Measurements from ENCODE around the gene TEX11.
"Not testable (repeated sequence)": the region's sequence is repeated elsewhere in the genome, so short reads cannot be mapped to it uniquely, and the experiment has no call there.

Gene TEX11

DNA sequence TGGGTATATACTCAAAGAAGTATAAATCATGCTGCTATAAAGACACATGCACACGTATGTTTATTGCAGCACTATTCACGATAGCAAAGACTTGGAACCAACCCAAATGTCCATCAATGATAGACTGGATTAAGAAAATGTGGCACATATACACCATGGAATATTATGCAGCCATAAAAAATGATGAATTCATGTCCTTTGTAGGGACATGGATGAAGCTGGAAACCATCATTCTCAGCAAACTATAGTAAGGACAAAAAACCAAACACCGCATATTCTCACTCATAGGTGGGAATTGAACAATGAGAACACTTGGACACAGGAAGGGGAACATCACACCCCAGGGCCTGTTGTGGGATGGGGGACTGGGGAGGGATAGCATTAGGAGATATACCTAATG, 260.6 kb downstream of the TEX11 start:
- H2BK5ac ChIP-seq (ENCODE audit: low read depth, low read length, poor library complexity), result not testable (repeated sequence)

DNA sequence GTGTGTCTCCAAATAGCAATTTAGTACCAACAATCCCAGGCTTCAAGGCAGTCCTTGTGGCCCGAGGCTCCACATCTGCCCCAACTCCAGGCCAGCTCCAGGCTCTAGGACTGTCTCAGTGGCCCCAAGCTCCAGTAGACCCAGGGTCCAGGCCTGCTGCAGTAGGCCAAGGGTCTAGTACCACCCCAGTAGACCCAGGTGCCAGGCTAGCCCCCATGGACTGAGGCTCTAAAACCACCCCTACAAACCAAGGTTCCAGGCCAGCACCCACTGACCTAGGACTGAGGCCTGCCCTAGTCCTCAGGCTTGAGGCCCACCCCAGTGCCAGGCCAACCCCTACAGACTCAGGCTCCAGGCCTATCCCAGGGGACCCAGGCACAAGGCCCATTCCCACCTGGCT, 272.3 kb downstream of the TEX11 start:
- no peak overlapping the region for H2BK120ac ChIP-seq (ENCODE audit: insufficient read depth, low read length, poor library complexity)
- H3K79me1 ChIP-seq (ENCODE audit: low read length), result no peaks in the 10 kb centered on the region

More for the DNA sequence above, 260.6 kb downstream of the TEX11 start:
- H3K18ac ChIP-seq (ENCODE audit: low read length); H3K23ac ChIP-seq (ENCODE audit: low read length); H3K9ac ChIP-seq (ENCODE audit: low read length); H3K4me1 ChIP-seq (ENCODE audit: control insufficient read depth in 1 of 2, insufficient read depth in 2 of 2, low read length in 2 of 2); H4K12ac ChIP-seq (ENCODE audit: low read depth, low read length); H3K14ac ChIP-seq (ENCODE audit: low read length); DNase-seq; H3K79me1 ChIP-seq (ENCODE audit: low read length); H3K4me3 ChIP-seq (ENCODE audit: low read depth, low read length); H3K27me3 ChIP-seq (ENCODE audit: insufficient read depth, low read length); H3K79me2 ChIP-seq (ENCODE audit: control insufficient read depth, insufficient read depth, low read length, poor library complexity); H2AK5ac ChIP-seq (ENCODE audit: low read length); H3K9me3 ChIP-seq (ENCODE audit: insufficient read depth, low read depth, low read length); H3K4me2 ChIP-seq (ENCODE audit: low read length); H4K8ac ChIP-seq (ENCODE audit: low read depth, low read length); H2BK120ac ChIP-seq (ENCODE audit: insufficient read depth, low read length, poor library complexity); H4K91ac ChIP-seq (ENCODE audit: low read depth, low read length); H3K4ac ChIP-seq (ENCODE audit: low read depth, low read length); H3K27ac ChIP-seq (ENCODE audit: low read depth, low read length); H2AFZ ChIP-seq (ENCODE audit: insufficient read depth, low read length, poor library complexity); H2BK12ac ChIP-seq (ENCODE audit: low read length); H3K36me3 ChIP-seq (ENCODE audit: control insufficient read depth in 1 of 2, insufficient read depth in 2 of 2, low read length in 2 of 2): not testable (repeated sequence)
- no CpG with 5 or more reads among the region's 3 CpGs for WGBS (ENCODE audit: extremely low coverage, insufficient coverage, insufficient read length)

DNA sequence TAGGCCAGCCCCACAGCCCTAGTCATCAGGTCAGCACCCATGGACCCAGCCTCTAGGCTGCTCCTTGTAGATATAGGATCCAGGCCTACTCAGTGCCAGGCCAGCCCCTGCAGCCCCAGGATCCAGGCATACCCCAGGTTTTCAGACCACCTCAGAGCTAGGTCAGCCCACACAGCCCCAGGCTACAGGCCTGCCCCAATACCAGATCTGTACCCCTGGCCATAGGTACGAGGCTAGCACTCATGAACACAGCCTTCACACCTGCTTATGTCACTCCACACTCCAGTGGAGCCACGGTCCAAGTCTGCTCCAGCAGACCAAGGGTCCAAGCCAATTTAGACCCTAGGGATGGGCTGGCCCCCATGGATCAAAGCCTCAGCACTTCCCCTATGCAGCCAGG, 272.8 kb downstream of the TEX11 start:
- Histone ChIP-seq H4K8ac (ENCODE audit: low read depth, low read length) (no peak overlapping the region), H4K12ac (ENCODE audit: low read depth, low read length) (no peak overlapping the region)

More for the DNA sequence above, 272.3 kb downstream of the TEX11 start:
- Histone ChIP-seq H3K9ac (ENCODE audit: low read length) (no peak overlapping the region), H3K9me3 (ENCODE audit: insufficient read depth, low read depth, low read length) (no peaks in the 10 kb centered on the region), H3K14ac (ENCODE audit: low read length) (no peak overlapping the region), H3K4me2 (ENCODE audit: low read length) (no peak overlapping the region), H2BK12ac (ENCODE audit: low read length) (no peak overlapping the region), H4K8ac (ENCODE audit: low read depth, low read length) (no peak overlapping the region), H4K91ac (ENCODE audit: low read depth, low read length) (no peak overlapping the region), H3K23ac (ENCODE audit: low read length) (no peak overlapping the region), H3K18ac (ENCODE audit: low read length) (no peak overlapping the region), H3K4me3 (ENCODE audit: low read depth, low read length) (no peak overlapping the region), H2AK5ac (ENCODE audit: low read length) (no peak overlapping the region), H4K12ac (ENCODE audit: low read depth, low read length) (no peak overlapping the region), H3K4ac (ENCODE audit: low read depth, low read length) (no peak overlapping the region), H3K36me3 (ENCODE audit: control insufficient read depth in 1 of 2, insufficient read depth in 2 of 2, low read length in 2 of 2) (no peaks in the 10 kb centered on the region), H2AFZ (ENCODE audit: insufficient read depth, low read length, poor library complexity) (no peak overlapping the region), H3K27me3 (ENCODE audit: insufficient read depth, low read length) (no peaks in the 10 kb centered on the region), H3K27ac (ENCODE audit: low read depth, low read length) (no peak overlapping the region), H3K79me2 (ENCODE audit: control insufficient read depth, insufficient read depth, low read length, poor library complexity) (no peaks in the 10 kb centered on the region), H3K4me1 (ENCODE audit: control insufficient read depth in 1 of 2, insufficient read depth in 2 of 2, low read length in 2 of 2) (no peaks in the 10 kb centered on the region), H2BK5ac (ENCODE audit: low read depth, low read length, poor library complexity) (no peak overlapping the region)
- DNase-seq, result no peak
- WGBS (ENCODE audit: extremely low coverage, insufficient coverage, insufficient read length), result no CpG with 5 or more reads among the region's 1 CpG

DNA sequence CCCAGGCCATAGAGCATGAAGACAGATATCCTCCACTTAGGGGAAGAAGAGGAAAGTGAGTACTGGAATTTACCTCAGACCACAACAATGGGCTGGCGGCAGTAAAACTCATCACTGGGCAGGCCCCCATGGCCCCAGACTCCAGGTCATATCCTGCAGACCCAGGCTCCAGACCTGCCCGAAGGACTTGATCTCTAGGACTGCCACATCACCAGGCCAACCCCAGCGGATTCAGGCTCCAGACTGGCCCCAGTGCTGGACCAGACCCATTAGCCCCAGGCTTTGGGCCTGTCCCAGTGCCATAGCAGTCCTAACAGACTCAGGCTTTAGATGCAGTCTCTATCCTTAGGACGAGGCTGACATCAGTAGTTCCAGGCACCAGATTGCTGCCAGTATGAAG, 273.3 kb downstream of the TEX11 start:
- Histone ChIP-seq H2BK12ac (ENCODE audit: low read length) (no peak overlapping the region), H3K79me1 (ENCODE audit: low read length) (no peaks in the 10 kb centered on the region), H2AFZ (ENCODE audit: insufficient read depth, low read length, poor library complexity) (no peak overlapping the region), H4K8ac (ENCODE audit: low read depth, low read length) (no peak overlapping the region), H3K9ac (ENCODE audit: low read length) (no peak overlapping the region), H2BK120ac (ENCODE audit: insufficient read depth, low read length, poor library complexity) (no peak overlapping the region), H3K27me3 (ENCODE audit: insufficient read depth, low read length) (no peaks in the 10 kb centered on the region), H2BK5ac (ENCODE audit: low read depth, low read length, poor library complexity) (no peak overlapping the region), H3K27ac (ENCODE audit: low read depth, low read length) (no peak overlapping the region), H3K79me2 (ENCODE audit: control insufficient read depth, insufficient read depth, low read length, poor library complexity) (no peaks in the 10 kb centered on the region), H3K36me3 (ENCODE audit: control insufficient read depth in 1 of 2, insufficient read depth in 2 of 2, low read length in 2 of 2) (no peaks in the 10 kb centered on the region), H3K14ac (ENCODE audit: low read length) (no peak overlapping the region), H3K18ac (ENCODE audit: low read length) (no peak overlapping the region), H3K4me3 (ENCODE audit: low read depth, low read length) (no peak overlapping the region), H4K12ac (ENCODE audit: low read depth, low read length) (no peak overlapping the region), H4K91ac (ENCODE audit: low read depth, low read length) (no peak overlapping the region), H3K9me3 (ENCODE audit: insufficient read depth, low read depth, low read length) (no peaks in the 10 kb centered on the region), H3K23ac (ENCODE audit: low read length) (no peak overlapping the region), H2AK5ac (ENCODE audit: low read length) (no peak overlapping the region), H3K4me2 (ENCODE audit: low read length) (no peak overlapping the region), H3K4me1 (ENCODE audit: control insufficient read depth in 1 of 2, insufficient read depth in 2 of 2, low read length in 2 of 2) (no peaks in the 10 kb centered on the region), H3K4ac (ENCODE audit: low read depth, low read length) (no peak overlapping the region)
- no peak for DNase-seq
- no CpG with 5 or more reads among the region's 4 CpGs for WGBS (ENCODE audit: extremely low coverage, insufficient coverage, insufficient read length)

More for the DNA sequence above, 272.8 kb downstream of the TEX11 start:
- no peak overlapping the region for H2BK12ac ChIP-seq (ENCODE audit: low read length)
- no peak overlapping the region for H3K4me3 ChIP-seq (ENCODE audit: low read depth, low read length)
- no peak overlapping the region for H2AK5ac ChIP-seq (ENCODE audit: low read length)
- no peaks in the 10 kb centered on the region for H3K79me2 ChIP-seq (ENCODE audit: control insufficient read depth, insufficient read depth, low read length, poor library complexity)
- no peaks in the 10 kb centered on the region for H3K36me3 ChIP-seq (ENCODE audit: control insufficient read depth in 1 of 2, insufficient read depth in 2 of 2, low read length in 2 of 2)
- H3K23ac ChIP-seq (ENCODE audit: low read length), result no peak overlapping the region
- H2AFZ ChIP-seq (ENCODE audit: insufficient read depth, low read length, poor library complexity), result no peak overlapping the region
- no peak overlapping the region for H3K27ac ChIP-seq (ENCODE audit: low read depth, low read length)
- DNase-seq, result no peak
- WGBS (ENCODE audit: extremely low coverage, insufficient coverage, insufficient read length), result no CpG with 5 or more reads among the region's 2 CpGs
- no peak overlapping the region for H2BK120ac ChIP-seq (ENCODE audit: insufficient read depth, low read length, poor library complexity)
- H3K27me3 ChIP-seq (ENCODE audit: insufficient read depth, low read length), result no peaks in the 10 kb centered on the region
- no peak overlapping the region for H3K4ac ChIP-seq (ENCODE audit: low read depth, low read length)
- no peaks in the 10 kb centered on the region for H3K9me3 ChIP-seq (ENCODE audit: insufficient read depth, low read depth, low read length)
- H3K4me2 ChIP-seq (ENCODE audit: low read length), result no peak overlapping the region
- no peak overlapping the region for H3K9ac ChIP-seq (ENCODE audit: low read length)
- H4K91ac ChIP-seq (ENCODE audit: low read depth, low read length), result no peak overlapping the region
- H3K4me1 ChIP-seq (ENCODE audit: control insufficient read depth in 1 of 2, insufficient read depth in 2 of 2, low read length in 2 of 2), result no peaks in the 10 kb centered on the region
- H3K14ac ChIP-seq (ENCODE audit: low read length), result no peak overlapping the region
- H3K79me1 ChIP-seq (ENCODE audit: low read length), result no peaks in the 10 kb centered on the region
- no peak overlapping the region for H3K18ac ChIP-seq (ENCODE audit: low read length)
- no peak overlapping the region for H2BK5ac ChIP-seq (ENCODE audit: low read depth, low read length, poor library complexity)
